ENCODE measurements around the gene ACSS3.

- TF ChIP-seq POLR2AphosphoS5 (IDR thresholded peaks at IDR 0.05; ENCODE audit: low read depth, low read length), result no peak
- TF ChIP-seq, protein P1, sequence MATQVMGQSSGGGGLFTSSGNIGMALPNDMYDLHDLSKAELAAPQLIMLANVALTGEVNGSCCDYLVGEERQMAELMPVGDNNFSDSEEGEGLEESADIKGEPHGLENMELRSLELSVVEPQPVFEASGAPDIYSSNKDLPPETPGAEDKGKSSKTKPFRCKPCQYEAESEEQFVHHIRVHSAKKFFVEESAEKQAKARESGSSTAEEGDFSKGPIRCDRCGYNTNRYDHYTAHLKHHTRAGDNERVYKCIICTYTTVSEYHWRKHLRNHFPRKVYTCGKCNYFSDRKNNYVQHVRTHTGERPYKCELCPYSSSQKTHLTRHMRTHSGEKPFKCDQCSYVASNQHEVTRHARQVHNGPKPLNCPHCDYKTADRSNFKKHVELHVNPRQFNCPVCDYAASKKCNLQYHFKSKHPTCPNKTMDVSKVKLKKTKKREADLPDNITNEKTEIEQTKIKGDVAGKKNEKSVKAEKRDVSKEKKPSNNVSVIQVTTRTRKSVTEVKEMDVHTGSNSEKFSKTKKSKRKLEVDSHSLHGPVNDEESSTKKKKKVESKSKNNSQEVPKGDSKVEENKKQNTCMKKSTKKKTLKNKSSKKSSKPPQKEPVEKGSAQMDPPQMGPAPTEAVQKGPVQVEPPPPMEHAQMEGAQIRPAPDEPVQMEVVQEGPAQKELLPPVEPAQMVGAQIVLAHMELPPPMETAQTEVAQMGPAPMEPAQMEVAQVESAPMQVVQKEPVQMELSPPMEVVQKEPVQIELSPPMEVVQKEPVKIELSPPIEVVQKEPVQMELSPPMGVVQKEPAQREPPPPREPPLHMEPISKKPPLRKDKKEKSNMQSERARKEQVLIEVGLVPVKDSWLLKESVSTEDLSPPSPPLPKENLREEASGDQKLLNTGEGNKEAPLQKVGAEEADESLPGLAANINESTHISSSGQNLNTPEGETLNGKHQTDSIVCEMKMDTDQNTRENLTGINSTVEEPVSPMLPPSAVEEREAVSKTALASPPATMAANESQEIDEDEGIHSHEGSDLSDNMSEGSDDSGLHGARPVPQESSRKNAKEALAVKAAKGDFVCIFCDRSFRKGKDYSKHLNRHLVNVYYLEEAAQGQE (IDR thresholded peaks at IDR 0.05; ENCODE audit: insufficient read depth in 1 of 2, low read depth in 2 of 2, low read length in 2 of 2), result no peak
- no peak for TF ChIP-seq TAF1 (IDR thresholded peaks at IDR 0.05; ENCODE audit: borderline replicate concordance, insufficient read depth, low read length)
These were observed 95.0 kb downstream of the ACSS3 start for GRCh38 chr12:81172851-81173250.

All from PFSK-1 (cell line).